ENCODE results near the gene IFT20.

Gene IFT20, protein sequence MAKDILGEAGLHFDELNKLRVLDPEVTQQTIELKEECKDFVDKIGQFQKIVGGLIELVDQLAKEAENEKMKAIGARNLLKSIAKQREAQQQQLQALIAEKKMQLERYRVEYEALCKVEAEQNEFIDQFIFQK

GRCh38 chr17:28335201-28335958 is at the start of gene IFT20, which contains the start of gene TNFAIP1:
Gene IFT20, minus strand, starts transcription at chr17:28335472. Its CDS starts 3,487 bp downstream, at chr17:28331985.
Gene TNFAIP1, plus strand, starts transcription at chr17:28335761. Its CDS starts 3,761 bp downstream, at chr17:28339522.
- peak; percentile 89 to 99 (median 97) for DNase-seq

GRCh38 chr17:28385037-28385400 is 49.7 kb upstream of the IFT20 start:
- DNase-seq: no peak

- DNase-seq: peak; percentile 29 to 64 (median 44)
Measured at GRCh38 chr17:28384281-28385036, 49.2 kb upstream of the IFT20 start.

GRCh38 chr17:28381141-28381825 is 46.0 kb upstream of the IFT20 start:
- peak in 1 of 6 experiments; percentile 7 for DNase-seq

DNA sequence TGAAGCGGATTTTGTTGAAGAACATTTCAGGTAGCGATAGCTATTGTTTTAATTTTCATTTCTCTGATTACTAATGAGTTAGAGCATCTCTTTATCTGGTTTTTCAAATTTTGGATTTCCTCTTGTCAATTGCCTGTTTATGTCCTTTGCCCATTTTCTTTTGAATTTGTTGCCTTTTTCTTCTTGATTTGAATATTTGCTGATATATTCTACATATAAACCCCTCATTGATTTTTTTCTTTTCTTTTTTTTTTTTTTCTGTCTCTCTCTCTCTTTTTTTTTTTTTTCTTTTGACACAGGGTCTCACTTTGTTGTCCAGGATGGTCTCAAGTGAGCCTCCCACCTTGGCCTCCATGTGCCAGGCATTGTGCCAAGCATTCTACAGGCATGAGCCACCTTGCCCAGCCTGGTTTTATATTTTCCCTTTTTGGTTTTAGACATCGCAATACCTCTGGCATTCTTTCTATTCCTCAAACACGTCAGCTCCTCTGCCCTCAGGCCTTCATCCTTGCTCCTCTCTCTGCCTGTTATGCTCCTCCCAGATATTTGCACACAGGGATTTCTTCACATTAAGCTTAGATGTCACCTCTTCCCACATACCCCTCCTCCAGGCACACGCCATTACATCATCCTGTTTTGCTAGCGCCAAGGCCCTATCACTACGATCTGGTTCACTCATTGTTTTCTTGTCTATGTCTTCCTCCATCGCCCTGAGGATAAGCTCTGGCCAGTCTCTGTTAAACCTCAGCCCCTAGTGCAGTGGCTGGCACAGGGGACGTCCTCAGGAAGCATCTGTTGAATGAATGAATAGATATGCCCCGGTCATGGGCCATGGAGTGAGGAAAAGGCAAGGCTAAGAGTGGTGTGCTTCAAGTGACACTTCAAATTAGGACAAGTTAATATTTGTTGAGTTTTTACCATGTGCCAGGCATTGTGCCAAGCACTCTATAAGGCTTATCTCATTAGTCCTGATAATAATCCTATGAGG is 44.8 kb upstream of the IFT20 start:
- no peak for DNase-seq

DNA sequence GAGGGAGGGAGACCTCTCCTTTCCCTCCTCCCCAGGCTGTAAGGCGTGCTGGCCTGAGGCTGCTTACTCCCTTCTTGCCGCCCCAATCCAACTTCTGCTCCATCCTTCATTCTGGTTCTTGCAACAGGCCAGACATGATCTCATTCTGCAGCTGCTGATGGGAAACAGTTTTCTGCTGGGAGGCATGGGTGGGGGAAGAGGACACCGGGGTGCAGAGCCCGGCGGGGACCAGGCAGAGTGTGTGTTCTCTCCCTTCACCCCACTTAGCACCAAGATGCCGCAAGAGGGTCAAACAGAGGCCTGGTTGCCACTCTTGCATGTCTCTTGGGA is 37.6 kb upstream of the IFT20 start:
- DNase-seq: no peak

DNA sequence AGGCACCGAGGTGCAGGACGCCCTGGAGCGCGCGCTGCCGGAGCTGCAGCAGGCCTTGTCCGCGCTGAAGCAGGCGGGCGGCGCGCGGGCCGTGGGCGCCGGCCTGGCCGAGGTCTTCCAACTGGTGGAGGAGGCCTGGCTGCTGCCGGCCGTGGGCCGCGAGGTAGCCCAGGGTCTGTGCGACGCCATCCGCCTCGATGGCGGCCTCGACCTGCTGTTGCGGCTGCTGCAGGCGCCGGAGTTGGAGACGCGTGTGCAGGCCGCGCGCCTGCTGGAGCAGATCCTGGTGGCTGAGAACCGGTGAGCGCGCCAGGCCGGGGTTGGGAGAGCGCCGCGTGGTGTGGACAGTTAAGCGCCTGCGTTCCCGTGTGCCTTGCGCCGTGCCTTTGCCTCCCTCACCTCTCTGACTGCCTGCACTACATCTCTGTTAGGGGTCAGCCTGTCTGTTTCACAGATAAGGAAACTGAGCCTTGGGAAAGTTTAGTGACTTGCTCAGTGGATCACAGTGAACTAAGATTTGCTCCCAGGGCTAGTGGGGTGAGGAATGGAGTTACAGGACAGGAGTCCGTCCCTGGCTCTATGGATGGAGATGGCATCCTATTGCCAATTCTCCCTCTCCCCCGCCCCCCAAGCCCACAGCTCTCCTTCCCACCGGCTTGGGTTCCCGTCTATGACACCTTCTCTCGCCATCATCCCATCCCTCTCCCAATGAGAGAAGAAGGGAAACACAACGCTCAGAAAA is 37.1 kb upstream of the IFT20 start:
- DNase-seq: peak in 1 of 6 experiments; percentile 36

DNA sequence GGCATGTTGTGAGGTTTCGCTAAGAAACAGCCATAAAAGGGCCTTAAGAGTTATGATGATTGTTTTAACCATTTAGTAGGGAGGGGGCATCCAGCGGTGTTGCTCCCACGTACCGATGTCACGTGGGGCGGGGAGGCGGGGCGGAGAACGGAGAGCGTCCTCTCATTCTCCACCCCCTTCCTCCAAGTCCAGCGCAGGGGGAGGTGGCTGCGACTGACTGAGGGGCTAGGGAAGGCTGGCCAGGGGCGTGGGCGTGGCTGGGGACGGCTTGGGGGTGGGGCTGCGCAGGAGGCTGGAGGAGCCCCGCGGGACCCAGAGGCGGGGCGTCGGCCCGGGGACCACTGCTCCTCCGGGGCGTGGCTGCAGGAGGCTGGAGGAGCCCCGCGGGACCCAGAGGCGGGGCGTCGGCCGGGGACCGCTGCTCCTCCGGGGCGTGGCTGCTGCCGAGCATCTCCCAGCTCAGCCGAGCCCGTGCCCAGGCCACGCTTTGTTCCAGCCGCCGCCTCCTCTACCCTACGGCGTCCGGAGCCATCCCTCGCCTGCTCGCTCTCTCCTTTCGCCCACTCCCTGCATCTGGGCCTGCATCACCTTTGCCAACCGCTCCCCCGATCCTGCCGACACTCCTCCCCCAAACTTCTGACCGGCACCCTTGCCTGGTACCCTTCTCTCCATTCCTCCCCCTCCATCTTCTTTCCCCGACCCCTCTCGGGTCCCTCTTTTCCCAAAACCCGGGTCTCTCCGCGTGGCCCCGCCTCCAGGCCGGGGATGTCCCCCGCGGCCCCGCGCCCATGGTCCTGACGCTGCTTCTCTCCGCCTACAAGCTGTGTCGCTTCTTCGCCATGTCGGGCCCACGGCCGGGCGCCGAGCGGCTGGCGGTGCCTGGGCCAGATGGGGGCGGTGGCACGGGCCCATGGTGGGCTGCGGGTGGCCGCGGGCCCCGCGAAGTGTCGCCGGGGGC is 36.3 kb upstream of the IFT20 start, which contains the start of gene SARM1:
TSS of gene SARM1 (plus strand) at position 450 of the 958 bp plus-strand sequence. CDS start at position 789, 339 bp downstream.
- peak; percentile 47 to 79 (median 72) for DNase-seq

- DNase-seq: no peak
Measured at GRCh38 chr17:28370744-28371103, 35.5 kb upstream of the IFT20 start.

DNA sequence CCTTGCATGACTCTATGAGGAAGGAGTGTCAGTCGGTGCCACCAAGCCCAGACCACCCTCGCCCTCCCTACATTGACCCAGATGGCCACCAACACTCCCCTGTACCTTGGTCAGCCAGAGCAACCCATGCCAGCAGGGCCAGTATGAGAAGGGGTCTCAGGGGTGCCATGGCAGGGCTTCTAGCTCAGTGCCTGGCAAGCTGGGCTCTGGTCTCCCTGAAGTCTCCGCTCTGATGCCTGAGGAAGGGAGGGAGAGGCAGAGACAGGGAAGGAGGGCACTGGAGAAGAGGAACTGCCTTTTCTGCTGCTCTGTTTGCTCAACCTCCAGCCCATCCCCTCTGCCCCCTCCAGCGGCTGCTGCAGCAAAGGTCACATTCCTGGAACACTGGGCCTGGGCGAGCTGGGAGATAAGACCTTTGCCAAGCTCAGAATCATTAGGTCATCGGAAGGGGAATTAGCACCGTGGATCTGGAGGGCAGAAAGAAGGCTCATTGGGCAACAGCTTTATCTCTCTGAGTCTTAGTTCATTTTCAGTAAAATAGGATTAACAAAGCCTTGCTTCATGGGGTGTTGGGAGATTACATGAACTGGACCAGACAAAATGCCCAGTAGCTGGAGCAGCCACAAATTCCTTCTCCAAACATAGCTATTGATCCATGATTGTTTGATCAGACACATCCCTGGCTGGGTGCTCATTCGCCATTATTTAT is 34.9 kb upstream of the IFT20 start, which contains the start of gene VTN:
TSS of gene VTN (minus strand) at position 273 of the 709 bp plus-strand sequence. CDS start at position 169, 104 bp downstream.
- DNase-seq: no peak

DNA sequence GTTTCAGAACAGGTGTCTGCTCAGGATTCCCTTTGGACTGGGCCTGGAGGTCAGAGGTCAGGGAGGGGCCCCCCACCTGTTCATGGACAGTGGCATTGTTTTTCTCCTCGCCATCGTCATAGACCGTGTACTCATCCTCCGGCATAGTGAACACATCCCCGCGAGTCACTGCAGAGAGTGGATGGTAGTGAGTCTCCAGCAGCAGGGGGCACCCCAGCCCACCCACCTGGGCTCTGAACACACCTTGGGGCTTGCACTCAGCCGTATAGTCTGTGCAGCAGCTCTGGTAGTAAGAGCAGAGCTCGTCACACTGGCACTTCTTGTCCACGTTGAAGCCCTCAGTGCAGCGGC is 34.4 kb upstream of the IFT20 start:
- DNase-seq: no peak

DNA sequence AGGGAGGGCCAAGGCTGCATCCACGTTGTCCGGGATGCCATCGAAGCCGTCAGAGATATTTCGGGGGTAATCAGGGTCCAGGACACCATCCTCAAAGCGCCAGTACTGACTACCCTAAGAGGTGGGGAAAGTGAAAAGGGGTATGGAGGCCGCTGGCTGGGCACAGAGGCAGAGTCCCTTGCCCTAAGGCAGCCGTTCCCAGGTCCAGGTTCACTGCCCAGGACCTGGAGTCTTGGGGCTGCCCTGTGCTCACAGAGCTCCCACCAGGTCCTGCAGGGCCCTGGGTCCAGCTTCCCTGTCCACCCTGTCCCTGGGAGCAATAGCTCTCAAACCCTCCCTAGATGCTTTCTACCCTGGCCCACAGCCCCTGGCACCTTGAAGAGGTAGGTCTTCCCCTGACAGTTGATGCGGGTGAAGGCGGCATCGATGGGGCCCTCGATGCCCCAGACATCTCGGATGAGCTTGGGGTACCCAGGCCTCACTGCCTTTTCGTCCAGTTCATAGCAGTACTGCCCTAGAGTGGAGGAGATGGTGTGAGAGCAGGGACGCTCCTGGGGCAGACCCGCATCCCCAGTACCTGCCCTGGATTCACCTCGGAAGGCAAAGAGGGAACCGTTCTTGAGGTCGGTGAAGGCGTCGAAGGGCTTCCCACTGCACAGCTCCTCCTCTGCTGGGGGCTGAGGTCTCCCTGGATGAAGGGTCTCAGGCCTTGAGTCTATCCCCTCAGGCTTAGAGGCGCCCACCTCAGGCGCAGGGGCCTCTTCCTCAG is 33.8 kb upstream of the IFT20 start:
- DNase-seq: no peak

DNA sequence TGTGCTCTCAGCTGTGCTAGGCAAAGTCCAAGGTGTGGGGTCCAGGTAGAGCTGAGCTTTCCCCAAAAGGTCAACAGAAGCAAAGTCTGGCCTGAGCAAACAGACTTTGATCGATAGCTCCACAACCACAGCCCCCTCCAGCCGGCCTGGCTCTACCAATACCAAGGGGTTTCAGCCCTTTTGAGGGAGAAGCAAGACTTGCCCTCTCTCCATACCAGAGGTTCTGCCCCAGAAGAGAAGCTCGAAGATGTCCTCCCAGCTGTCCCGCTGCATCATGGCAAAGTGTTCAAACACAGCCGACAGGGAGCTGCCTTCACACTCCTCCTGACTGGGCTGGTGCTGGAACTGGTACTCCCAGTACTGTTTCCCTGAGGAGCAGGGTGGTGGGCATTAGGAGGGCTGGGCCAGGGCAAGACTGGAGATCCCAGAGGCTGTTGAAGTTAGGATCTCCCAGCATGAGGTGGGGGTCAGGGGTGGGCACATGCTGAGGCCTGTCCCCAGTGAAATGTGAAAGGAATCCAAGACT is 33.1 kb upstream of the IFT20 start:
- no peak for DNase-seq

DNA sequence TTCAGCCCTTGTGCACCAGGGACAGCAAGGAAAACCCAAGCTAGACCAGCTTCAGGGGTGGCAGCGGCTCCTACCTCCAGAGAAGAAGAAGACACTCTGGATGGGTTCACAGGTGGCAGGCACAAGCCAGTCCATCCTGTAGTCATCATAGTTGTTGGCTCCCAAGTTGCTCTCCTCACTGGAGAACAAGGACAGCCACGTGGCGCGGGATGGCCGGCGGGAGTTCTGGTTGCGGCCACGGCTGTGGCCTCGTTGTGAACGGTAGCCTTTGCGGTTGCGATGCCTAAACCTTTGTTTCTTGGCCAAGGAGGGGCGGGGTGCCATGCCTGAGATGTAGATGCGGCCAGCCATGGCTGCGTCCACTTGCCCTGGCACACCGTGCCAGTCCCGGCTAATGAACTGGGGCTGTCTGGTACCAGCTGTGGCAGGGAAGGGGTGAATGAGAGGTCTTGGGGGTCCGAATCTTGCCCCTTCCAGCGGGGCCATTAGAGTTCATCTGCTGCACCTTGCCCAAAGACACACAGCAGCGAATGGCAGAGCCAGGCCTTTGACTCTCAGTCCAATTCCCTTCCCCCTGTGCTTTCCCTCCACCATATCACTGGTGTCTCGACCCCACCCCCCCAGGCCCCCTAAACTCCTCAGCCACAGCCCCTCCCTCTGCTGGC is 32.5 kb upstream of the IFT20 start:
- DNase-seq: no peak

- DNase-seq: no peak
Measured at GRCh38 chr17:28366605-28367004, 31.3 kb upstream of the IFT20 start.

DNA sequence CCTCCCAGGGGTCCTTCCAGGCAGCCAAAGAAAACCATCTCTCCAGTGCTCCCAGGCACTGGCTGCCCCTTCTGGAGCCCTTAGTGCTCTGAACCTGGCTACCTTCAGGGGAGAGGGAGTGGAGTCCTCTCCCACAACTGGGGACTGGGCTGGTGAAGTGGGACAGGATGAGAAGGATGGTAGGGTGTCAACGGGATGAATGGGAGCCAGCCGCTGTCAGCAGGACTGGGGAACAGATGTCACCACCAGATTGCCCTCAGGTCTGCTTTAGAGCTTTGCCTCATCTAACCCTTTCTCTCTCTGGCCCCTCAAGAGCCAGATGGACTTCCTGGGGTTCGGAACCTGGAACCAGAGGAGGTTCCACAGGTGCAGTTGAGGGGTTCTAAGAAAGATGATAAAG is 30.2 kb upstream of the IFT20 start:
- DNase-seq: no peak

GRCh38 chr17:28364665-28365363 is 29.5 kb upstream of the IFT20 start, which contains the start of gene SEBOX:
Gene SEBOX, minus strand, starts transcription at chr17:28365199. Its CDS starts 48 bp downstream, at chr17:28365151.
- DNase-seq: no peak
